Ovary (tissue), 9 donors: ENCODE results near the gene RADIL. TPM values are rescaled to one million over a fixed set of nuclear protein-coding genes. Genes with fewer than 3 reads are reported as not detected.

ENCODE experiments used
- DNase-seq, 5 donors: peaks; one replicate each; pipeline ENCODE4 v3.0.0-alpha.2; 2019 to 2020
- H3K27ac ChIP-seq, 2 donors: fragments of 200-600 bp; one replicate each; pipeline versions ENCODE4 v1.5.1 to v1.8.0; 2019 to 2022
- H3K27me3 ChIP-seq: fragments of 200-600 bp; one replicate; pipeline ENCODE4 v1.8.0; 2022
- H3K36me3 ChIP-seq: fragments of 200-600 bp; sonication (generic); one replicate; pipeline ENCODE4 v1.5.1; 2019
- H3K4me1 ChIP-seq: one replicate; pipeline ENCODE4 v1.8.1; 2013; ENCODE audit warnings: mild to moderate bottlenecking, moderate library complexity; ENCODE audit not compliant: insufficient read depth
- H3K4me3 ChIP-seq: fragments of 200-600 bp; sonication (generic); one replicate; pipeline ENCODE4 v1.5.1; 2017
- H3K9me3 ChIP-seq, 2 donors: fragments of 200-600 bp in 1 of 2; sonication (generic) in 1 of 2; one replicate each; pipeline versions ENCODE4 v1.5.1 to v1.8.1; 2013 to 2019; ENCODE audit warnings: mild to moderate bottlenecking in 1 of 2, moderate library complexity in 1 of 2
- EP300 ChIP-seq: sonication (generic); formaldehyde crosslinking; IDR thresholded peaks from one replicate; pipeline ENCODE4 v1.6.1; 2017; ENCODE audit warnings: antibody characterized with exemption
- POLR2A ChIP-seq: fragments of 450-650 bp; IDR thresholded peaks from one replicate; pipeline ENCODE4 v1.6.1; 2017; ENCODE audit warnings: antibody characterized with exemption, mild to moderate bottlenecking, moderate library complexity
- WGBS, 3 donors: extraction: QIAGEN DNeasy Blood & Tissue Kit in 1 of 3; methylation state at CpG; one replicate each; pipeline versions ENCODE4 v1.1.5 to v1.1.7; 2013 to 2017; 5-methylcytosine and 5-hydroxymethylcytosine counted together
- intact Hi-C, 4 donors: fragments of 100-400 bp; cut with DNase I; formaldehyde crosslinking; loops; one replicate each; pipeline versions ENCODE4 v1.11.0 to v1.15.1; 2022 to 2023
- polyA plus RNA-seq, 2 donors: library from polyadenylated mRNA; stranded (reverse); fragments of 200-250 nt in 1 of 2; fragments of 350-450 nt in 1 of 2; fragmentation: Illumina TruSeq in 1 of 2; extraction: RNeasy Lipid Tissue Mini Kit (QIAGEN cat#74804) in 1 of 2; gene quantifications; one replicate each; pipeline ENCODE4 v1.2.3, GENCODE V29; 2013 to 2014
- total RNA-seq, 7 donors: library from RNA; depleted of rRNA in 2 of 7; stranded (reverse); fragments of >200 nt in 2 of 7; fragmentation: NEBNext Ultra II Directional in 3 of 7; extraction: Animal tissue kit (Norgen Biotek cat#: 25700) in 3 of 7; gene quantifications; one replicate each; pipeline versions ENCODE4 v1.1.0 to v1.2.4, GENCODE V29; 2016 to 2023
- TF ChIP-seq, protein P1 (sequence below), 3 donors: fragments of 450-650 bp in 2 of 3; fragments of 200-600 bp in 1 of 3; IDR thresholded peaks; one replicate each; pipeline versions ENCODE4 v1.5.1 to v1.8.0; 2016 to 2022; ENCODE audit warnings: antibody characterized with exemption in 3 of 3, mild to moderate bottlenecking in 1 of 3
- donor health status: DM: no; HTN: no; CAD: no; lungs with moderate emphysema.
- donor health status: DM: no; HTN: no; CAD: no.
- donor health status: Bipolar disorder and iron deficiency.
- donor health status: DM: yes; HTN: yes; CAD: no.
- donor health status: DM: no; HTN: no; CAD: no.
- donor health status: DM: yes; HTN: yes; CAD: no.

The RADIL gene
- total and polyA plus RNA-seq, 9 donors = 0.98 to 5.4 (median 2.4) TPM

DNA sequence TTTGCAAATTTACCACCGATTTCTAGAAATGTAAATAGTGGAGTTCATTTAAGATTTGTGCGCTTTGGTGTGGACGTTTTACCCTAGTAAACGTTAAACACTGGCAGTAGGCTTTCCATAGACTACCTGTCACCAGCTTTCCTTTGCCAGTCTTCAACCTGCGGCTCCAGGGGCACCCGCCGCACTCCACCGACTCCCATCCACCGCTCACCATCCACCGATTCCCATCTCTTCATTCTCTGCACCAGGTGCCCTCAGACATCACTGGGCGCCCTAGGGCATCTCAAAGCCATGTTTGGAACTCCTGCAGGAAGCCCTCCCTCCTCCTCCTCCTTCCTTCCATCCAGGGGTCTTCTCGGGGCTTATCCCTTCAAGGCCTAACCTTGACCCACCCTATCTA is 109.5 kb downstream of the RADIL start:
- Histone ChIP-seq H3K27ac (no peak overlapping the region), H3K4me1 (peaks cover 9% of the 10 kb centered on the region), H3K4me3 (no peak overlapping the region), H3K36me3 (no peaks in the 10 kb centered on the region), H3K9me3 (no peaks in the 10 kb centered on the region), H3K27me3 (no peaks in the 10 kb centered on the region)
- intact Hi-C loops = no loop called here
- DNase-seq = no peak
- TF ChIP-seq EP300 (no peak), POLR2A (no peak)
- TF ChIP-seq, protein P1, sequence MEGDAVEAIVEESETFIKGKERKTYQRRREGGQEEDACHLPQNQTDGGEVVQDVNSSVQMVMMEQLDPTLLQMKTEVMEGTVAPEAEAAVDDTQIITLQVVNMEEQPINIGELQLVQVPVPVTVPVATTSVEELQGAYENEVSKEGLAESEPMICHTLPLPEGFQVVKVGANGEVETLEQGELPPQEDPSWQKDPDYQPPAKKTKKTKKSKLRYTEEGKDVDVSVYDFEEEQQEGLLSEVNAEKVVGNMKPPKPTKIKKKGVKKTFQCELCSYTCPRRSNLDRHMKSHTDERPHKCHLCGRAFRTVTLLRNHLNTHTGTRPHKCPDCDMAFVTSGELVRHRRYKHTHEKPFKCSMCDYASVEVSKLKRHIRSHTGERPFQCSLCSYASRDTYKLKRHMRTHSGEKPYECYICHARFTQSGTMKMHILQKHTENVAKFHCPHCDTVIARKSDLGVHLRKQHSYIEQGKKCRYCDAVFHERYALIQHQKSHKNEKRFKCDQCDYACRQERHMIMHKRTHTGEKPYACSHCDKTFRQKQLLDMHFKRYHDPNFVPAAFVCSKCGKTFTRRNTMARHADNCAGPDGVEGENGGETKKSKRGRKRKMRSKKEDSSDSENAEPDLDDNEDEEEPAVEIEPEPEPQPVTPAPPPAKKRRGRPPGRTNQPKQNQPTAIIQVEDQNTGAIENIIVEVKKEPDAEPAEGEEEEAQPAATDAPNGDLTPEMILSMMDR (IDR thresholded peaks at IDR 0.05) = no peak
- 77 to 82% (median 79%) methylated on average over 12 of the region's 12 CpGs for WGBS, 3 donors

GRCh38 chr7:4772306-4772705 is 111.2 kb downstream of the RADIL start:
- 92 to 94% (median 92%) methylated on average over 6 of the region's 6 CpGs for WGBS, 3 donors
- no peaks in the 10 kb centered on the region for H3K27me3 ChIP-seq
- peaks cover 9% of the 10 kb centered on the region for H3K4me1 ChIP-seq
- TF ChIP-seq POLR2A (no peak), EP300 (no peak)
- TF ChIP-seq, protein P1 (IDR thresholded peaks at IDR 0.05) = no peak
- no peaks in the 10 kb centered on the region for H3K36me3 ChIP-seq
- no peaks in the 10 kb centered on the region for H3K9me3 ChIP-seq
- intact Hi-C loops = no loop called here
- no peak overlapping the region for H3K27ac ChIP-seq
- DNase-seq = no peak
- no peak overlapping the region for H3K4me3 ChIP-seq

GRCh38 chr7:4771737-4772136 is 111.8 kb downstream of the RADIL start:
- WGBS, 3 donors = 78 to 81% (median 79%) methylated on average over 7 to 9 of the region's 9 CpGs
- Histone ChIP-seq H3K9me3 (no peaks in the 10 kb centered on the region), H3K27me3 (no peaks in the 10 kb centered on the region), H3K36me3 (no peaks in the 10 kb centered on the region), H3K4me3 (no peak overlapping the region), H3K27ac (no peak overlapping the region), H3K4me1 (peaks cover 8% of the 10 kb centered on the region)
- intact Hi-C loops = no loop called here
- no peak for DNase-seq
- TF ChIP-seq EP300 (no peak), POLR2A (no peak)
- TF ChIP-seq, protein P1 (IDR thresholded peaks at IDR 0.05) = no peak

DNA sequence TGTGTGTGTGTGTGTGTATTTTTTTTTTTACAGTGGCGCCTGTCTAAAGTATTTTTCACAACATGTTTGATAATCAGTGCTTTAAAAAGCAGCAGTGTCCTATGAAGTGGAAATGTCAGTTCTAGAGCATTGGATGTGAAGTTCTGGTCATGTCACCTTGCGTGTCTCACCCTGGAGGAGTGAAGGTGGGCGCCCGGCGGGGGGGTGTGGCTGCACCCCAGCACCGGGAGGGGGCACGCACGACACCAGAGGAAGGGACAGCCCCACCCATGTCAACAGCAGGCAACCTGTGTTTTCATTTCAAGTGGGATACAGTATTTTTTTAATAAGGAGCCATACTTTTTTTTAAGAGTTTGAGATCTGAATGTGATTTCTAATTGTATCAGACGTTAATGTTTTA is 112.6 kb downstream of the RADIL start:
- no peak for DNase-seq
- Histone ChIP-seq H3K36me3 (no peaks in the 10 kb centered on the region), H3K4me1 (peaks cover 5% of the 10 kb centered on the region), H3K9me3 (no peaks in the 10 kb centered on the region), H3K27ac (no peak overlapping the region), H3K27me3 (no peaks in the 10 kb centered on the region), H3K4me3 (no peak overlapping the region)
- intact Hi-C loops = no loop called here
- no peak for TF ChIP-seq POLR2A
- no peak for TF ChIP-seq EP300
- TF ChIP-seq, protein P1 (IDR thresholded peaks at IDR 0.05) = no peak
- WGBS, 3 donors = 74 to 82% (median 75%) methylated on average over 9 of the region's 9 CpGs
